ENCODE measurements around the gene WNT7B.

WNT7B gene

GRCh38 chr22:45923212-45923611 is 53.8 kb downstream of the WNT7B start:
- DNase-seq = no peak
- in situ Hi-C loops (cut with MboI; ENCODE audit: low pct_unique_long_range_greater_than_20kb, low sequenced_read_pairs) = no loop called here

DNA sequence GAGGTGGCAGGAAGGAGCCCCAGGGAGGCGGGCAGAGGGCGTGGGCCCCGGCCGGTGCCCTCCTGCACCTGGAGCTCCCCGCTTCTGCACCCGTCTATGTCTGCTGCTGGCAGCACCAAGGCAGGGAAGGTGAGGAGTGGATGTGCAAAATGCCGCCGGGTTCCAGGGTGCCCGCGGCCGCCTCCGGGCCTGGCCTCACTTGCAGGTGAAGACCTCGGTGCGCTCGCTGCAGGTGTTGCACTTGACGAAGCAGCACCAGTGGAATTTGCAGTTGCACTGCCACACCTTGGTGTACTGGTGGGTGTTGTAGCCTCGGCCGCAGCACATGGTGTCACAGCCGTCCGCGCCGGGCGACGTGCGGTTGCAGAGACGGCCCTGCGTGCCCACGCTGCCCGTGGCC is 54.3 kb downstream of the WNT7B start:
- DNase-seq = no peak
- in situ Hi-C loops (cut with MboI; ENCODE audit: low pct_unique_long_range_greater_than_20kb, low sequenced_read_pairs) = no loop called here

DNA sequence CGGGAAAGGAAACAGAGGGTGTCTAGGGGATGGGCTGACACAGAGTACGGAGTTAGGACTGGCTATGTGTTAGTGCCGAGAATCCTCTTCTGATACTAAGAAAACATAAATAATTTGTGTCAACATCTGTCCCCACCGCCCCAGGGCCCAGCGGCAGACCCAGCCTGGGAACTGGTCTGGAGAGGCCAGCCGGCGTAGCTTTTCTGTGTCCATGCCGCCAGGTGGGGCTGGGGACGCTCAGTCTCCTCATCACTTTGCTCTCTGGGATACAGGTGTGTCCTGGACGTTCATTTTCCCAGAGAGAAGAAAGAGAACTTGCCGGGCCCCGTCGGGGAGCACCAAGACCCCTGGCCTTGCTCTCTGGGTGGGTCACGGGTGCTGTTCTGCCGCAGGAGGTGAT is 54.7 kb downstream of the WNT7B start:
- DNase-seq = no peak
- in situ Hi-C loops (cut with MboI; ENCODE audit: low pct_unique_long_range_greater_than_20kb, low sequenced_read_pairs) = no loop called here

GRCh38 chr22:45919504-45920286 is 57.3 kb downstream of the WNT7B start:
- in situ Hi-C loops (cut with MboI; ENCODE audit: low pct_unique_long_range_greater_than_20kb, low sequenced_read_pairs) = no loop called here
- DNase-seq = no peak

DNA sequence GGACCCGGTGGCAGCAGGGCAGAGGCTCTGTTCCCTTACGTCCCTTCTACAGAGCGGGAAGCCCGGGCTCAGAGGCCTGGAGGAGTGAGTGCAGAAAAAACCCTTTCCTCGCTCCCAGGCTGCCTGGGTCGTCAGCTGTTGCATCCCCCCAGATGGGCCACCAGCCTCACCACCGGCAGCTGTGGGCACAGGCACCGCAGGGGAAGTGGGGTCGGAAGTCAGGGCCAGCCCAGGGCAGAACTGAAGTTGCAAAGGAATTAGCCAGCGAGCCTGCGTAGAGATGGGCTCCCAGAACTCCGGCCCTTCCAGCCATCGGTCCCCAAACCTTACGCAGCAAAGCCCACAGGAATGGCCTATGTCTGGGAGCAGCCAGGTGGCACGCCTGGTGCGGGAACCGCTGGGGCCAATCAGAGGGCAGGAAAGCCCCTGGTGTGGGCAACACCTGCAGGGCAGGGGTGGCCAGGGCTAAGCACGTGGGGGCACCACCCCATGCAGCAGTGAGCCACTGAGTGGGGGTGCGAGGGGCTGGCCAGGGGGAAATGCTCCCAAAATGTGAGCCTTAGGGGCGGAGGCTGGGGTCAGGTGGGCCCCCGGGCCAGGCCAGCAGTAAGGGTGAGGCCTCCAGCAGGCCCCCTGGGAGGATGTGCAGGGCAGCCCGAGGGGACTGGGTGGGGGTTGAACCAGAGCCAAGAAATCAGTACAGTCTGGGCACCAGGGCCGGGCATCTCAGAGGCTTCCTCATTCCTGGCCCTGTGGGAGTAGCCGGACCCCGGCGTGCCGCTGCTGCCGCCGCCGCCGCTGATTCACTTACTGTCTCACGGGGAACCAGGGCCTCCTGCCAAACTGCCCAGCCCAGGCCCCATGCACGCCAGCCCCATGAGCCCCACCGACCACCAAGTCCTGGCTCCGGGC is 58.2 kb downstream of the WNT7B start:
- no peak for DNase-seq
- in situ Hi-C loops (cut with MboI; ENCODE audit: low pct_unique_long_range_greater_than_20kb, low sequenced_read_pairs) = no loop called here

GRCh38 chr22:45917700-45918458 is 59.1 kb downstream of the WNT7B start:
- no peak for DNase-seq

DNA sequence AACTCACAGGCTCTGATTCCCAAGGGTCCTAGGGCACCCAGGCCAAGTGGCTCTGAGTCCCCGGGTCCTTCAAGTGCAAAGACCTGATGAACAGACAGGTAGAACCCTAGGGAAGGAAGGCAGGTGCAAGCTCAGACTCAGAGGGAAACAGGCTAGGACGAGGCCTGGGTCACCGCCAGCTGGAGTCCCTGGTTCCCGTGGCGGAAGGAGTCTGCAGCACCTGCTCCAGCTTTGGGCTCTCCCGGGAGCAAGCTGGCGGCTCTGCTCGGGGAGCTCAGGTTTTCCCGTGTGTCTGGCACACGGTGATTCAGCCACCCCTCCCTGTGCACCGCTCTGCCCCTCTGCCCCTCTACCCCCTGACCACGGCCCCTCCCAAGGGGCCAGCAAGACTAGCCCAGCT is 59.8 kb downstream of the WNT7B start:
- in situ Hi-C loops (cut with MboI; ENCODE audit: low pct_unique_long_range_greater_than_20kb, low sequenced_read_pairs) = no loop called here

More at GRCh38 chr22:45917700-45918458, 59.1 kb downstream of the WNT7B start:
- in situ Hi-C loops (cut with MboI; ENCODE audit: low pct_unique_long_range_greater_than_20kb, low sequenced_read_pairs) = no loop called here

DNA sequence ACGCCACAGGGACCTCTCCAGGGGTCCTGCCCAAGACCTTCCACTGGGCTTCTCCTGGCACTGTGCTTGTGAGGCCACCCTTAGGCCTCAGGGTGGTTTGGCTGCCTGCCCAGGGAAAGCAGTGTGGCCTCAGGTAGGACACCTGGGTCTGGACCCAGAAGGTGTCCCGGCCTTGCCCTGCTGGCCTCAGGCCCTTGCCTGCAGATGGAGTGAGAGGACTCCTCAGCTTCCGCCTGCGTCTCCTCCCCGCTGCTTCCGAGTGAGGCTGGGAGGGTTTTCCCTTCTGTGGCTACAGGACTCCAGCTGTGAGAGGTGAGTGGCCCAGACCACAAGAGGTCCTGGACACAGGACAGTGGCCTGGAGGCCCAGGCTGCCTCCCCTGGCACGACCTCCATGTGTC is 60.4 kb downstream of the WNT7B start:
- in situ Hi-C loops (cut with MboI; ENCODE audit: low pct_unique_long_range_greater_than_20kb, low sequenced_read_pairs) = no loop called here

More for the DNA sequence above, 59.8 kb downstream of the WNT7B start:
- DNase-seq = no peak

GRCh38 chr22:45915841-45916240 is 61.1 kb downstream of the WNT7B start:
- no peak for DNase-seq
- in situ Hi-C loops (cut with MboI; ENCODE audit: low pct_unique_long_range_greater_than_20kb, low sequenced_read_pairs) = no loop called here

More for the DNA sequence above, 60.4 kb downstream of the WNT7B start:
- DNase-seq = no peak

GRCh38 chr22:45915151-45915550 is 61.8 kb downstream of the WNT7B start:
- in situ Hi-C loops (cut with MboI; ENCODE audit: low pct_unique_long_range_greater_than_20kb, low sequenced_read_pairs) = no loop called here

DNA sequence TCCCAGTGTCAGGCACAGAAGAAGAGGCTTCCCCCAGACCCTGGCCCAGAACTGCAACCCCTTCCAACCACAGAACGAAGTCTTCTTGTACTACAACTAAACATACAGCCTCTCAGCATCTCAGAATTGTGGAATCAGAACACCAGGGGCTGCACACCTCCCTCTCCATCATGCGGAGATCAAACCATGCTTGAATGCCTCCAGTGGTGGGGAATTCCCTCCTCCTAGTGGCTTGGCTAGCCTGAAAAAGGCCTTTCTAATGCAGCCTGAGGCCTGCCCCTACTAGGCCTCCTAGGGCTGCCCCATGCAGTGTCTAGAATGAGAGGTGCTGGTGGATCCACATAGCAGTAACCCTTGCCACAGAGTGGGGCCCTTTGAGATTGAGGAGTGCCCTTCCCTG is 62.7 kb downstream of the WNT7B start:
- DNase-seq = no peak
- in situ Hi-C loops (cut with MboI; ENCODE audit: low pct_unique_long_range_greater_than_20kb, low sequenced_read_pairs) = no loop called here

More at GRCh38 chr22:45915151-45915550, 61.8 kb downstream of the WNT7B start:
- no peak for DNase-seq

DNA sequence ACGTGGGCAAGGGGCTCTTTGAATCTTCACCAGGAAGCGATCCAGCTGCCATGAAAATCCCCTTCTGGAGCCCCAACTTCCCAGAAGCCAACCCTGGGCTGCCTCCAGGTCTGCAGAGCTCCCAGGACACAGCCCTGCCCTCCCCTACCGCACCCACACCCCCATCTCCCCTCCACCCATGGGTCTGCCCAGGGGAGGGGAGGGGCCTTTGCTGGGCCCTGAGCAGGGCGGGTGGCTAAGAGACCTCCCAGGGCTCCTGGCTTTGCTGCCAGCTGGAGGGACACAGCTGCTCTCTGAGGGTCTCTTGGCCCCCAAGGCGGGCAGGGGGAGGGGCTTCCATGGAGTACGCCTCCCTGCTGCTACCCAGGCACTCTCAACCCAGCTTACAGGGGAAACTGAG is 64.1 kb downstream of the WNT7B start:
- in situ Hi-C loops (cut with MboI; ENCODE audit: low pct_unique_long_range_greater_than_20kb, low sequenced_read_pairs) = no loop called here
- no peak for DNase-seq

- in situ Hi-C loops (cut with MboI; ENCODE audit: low pct_unique_long_range_greater_than_20kb, low sequenced_read_pairs) = no loop called here
- DNase-seq = no peak
Observed at GRCh38 chr22:45911601-45912271, 65.2 kb downstream of the WNT7B start.

DNA sequence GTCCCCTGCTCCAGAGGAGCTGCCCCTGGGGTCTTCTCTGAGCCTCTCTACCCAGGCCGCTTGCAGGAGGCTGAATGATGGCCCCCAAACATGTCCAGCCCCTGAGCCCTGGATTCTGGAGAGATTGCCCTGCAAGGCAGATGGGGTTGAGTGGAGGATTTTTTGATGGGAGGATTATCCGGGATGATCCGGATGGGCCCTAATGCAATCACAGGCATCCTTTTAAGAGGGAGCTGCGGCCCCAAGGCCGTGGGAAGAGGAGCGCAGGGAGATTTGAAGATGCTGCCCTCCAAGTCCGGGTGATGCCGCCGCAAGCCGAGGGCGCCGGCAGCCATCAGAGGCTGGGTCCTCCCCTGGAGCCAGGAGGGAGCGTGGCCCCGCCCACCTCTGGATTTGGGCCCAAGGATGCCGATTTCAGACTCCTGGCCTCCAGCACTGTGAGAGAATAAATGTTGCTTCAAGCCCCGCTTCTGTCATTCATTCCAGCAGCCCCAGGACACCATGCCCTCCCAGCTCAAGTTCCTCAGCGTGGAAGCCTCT is 66.0 kb downstream of the WNT7B start:
- DNase-seq = no peak
- in situ Hi-C loops (cut with MboI; ENCODE audit: low pct_unique_long_range_greater_than_20kb, low sequenced_read_pairs) = no loop called here

GRCh38 chr22:45908961-45909360 is 68.0 kb downstream of the WNT7B start:
- DNase-seq = no peak
- in situ Hi-C loops (cut with MboI; ENCODE audit: low pct_unique_long_range_greater_than_20kb, low sequenced_read_pairs) = no loop called here

DNA sequence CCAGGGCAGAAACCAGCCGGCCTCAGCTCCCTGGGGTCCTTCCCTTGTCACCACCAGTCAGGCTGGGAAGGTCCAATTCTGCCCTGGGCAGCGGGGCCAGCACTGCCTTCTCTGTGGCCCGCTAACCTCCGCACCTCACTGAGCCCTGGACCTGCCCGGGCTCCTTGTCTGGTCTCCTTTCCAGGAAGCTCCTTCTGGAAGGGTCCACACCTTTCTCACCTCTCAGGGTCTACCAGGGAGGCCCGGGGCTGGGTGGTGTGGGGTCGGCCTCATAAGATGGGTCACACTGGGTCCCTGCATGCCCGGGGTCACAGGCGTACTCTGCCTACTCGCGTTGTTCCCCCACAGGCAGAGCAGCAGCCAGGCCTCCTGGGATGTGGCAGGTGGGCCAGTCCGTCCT is 69.0 kb downstream of the WNT7B start:
- in situ Hi-C loops (cut with MboI; ENCODE audit: low pct_unique_long_range_greater_than_20kb, low sequenced_read_pairs) = no loop called here
- DNase-seq = no peak

DNA sequence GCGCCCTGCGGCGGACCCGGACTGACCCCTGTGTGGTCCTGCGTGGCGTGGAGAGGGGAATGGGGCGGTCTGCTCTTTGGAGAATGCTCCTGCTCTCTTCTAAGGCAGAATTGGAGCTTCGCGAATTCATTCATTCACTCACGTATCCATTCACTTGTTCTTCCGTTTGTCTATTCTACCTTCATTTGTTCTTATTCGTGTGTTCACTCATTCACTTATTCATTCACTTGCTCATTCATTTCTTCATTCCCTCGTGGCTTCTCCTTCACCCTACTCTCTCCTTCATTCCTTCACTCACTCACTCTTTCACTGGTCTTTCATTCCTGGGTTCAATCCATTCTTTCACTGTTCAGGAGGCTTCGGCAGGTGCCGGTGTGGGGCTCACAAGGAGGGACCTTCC is 69.6 kb downstream of the WNT7B start:
- DNase-seq = no peak
- in situ Hi-C loops (cut with MboI; ENCODE audit: low pct_unique_long_range_greater_than_20kb, low sequenced_read_pairs) = no loop called here

- in situ Hi-C loops (cut with MboI; ENCODE audit: low pct_unique_long_range_greater_than_20kb, low sequenced_read_pairs) = no loop called here
- no peak for DNase-seq
Observed at GRCh38 chr22:45906946-45907345, 70.0 kb downstream of the WNT7B start.
